ENCODE results near the gene ATG5.

- TF ChIP-seq CTCF (IDR thresholded peaks at IDR 0.05; ENCODE audit: poor library complexity, severe bottlenecking) = no peak
- no peak for TF ChIP-seq EZH2 (IDR thresholded peaks at IDR 0.05; ENCODE audit: borderline replicate concordance, insufficient read depth, low read length, poor library complexity, severe bottlenecking)
- TF ChIP-seq EP300 (conservative IDR thresholded peaks at IDR 0.05; ENCODE audit: poor library complexity, severe bottlenecking) = no peak
Observed at GRCh38 chr6:106309766-106310373, 15.7 kb downstream of the ATG5 start.

All from neural cell (in vitro differentiated cells).